DOHH2 (cell line): ENCODE data around the gene PI3.

Experiments used
- CTCF ChIP-seq: fragments of 200-600 bp; sonication (generic); IDR thresholded peaks from one replicate; pipeline ENCODE4 v1.5.1; 2014; ENCODE audit warnings: antibody characterized with exemption, mild to moderate bottlenecking, low read depth, low read length; ENCODE audit not compliant: poor library complexity, severe bottlenecking
- EZH2phosphoT487 ChIP-seq: fragments of 200-600 bp; sonication (generic); IDR thresholded peaks from 2 replicates; pipeline ENCODE4 v1.6.1; 2017; ENCODE audit warnings: borderline replicate concordance, mild to moderate bottlenecking, antibody characterized with exemption, low read length, moderate library complexity, mixed read lengths

DNA sequence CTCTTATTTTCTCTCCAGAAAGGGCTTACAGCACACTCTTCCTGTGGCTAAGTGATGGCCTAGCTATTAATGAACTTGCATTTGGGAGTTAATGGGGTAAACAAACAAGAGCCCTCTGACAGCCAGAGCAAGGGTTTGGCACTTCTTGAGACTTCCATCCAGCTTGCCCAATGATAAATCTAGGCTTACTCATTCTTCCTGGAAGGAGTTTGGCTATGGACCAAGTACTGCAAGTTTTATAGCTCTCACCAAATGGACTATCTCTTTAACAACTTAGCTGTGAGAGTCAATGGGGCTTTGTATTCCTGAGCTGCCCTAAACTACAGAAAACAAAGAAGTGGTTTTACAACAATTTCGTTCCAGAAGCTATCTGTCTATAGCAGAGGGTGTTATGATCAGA lies 16.7 kb upstream of the PI3 start:
- TF ChIP-seq CTCF, result no peak
- no peak for TF ChIP-seq EZH2phosphoT487
